ENCODE measurements around the gene RHBG.

Gene RHBG

DNA sequence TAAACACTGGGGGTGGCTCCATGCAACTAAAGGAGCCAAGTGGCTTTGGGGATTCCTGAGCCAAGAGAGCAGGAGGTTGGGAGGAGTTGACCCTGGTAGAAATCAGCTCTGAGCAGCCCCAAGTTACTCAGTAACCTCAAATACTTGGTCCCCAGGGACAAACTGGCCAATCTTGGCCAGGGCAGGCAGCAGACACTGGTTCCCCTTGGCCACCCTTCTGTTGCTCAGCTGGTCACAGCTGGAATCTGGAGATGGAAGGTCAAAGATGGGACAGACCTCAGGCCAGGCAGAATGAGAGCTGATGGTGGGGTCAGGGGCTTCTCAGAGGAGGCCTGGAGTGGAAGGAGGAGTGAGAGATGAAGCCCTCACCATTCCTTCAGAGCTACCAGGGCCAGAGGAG lies 3.3 kb upstream of the RHBG start:
- TF ChIP-seq ZFP3 (CRISPR knock-in tag; IDR thresholded peaks at IDR 0.05) (no peak), OSR1 (CRISPR knock-in tag; IDR thresholded peaks at IDR 0.05) (no peak), RARB (CRISPR knock-in tag; IDR thresholded peaks at IDR 0.05) (no peak), ZNF70 (CRISPR knock-in tag; IDR thresholded peaks at IDR 0.05) (no peak), ISL1 (CRISPR knock-in tag; IDR thresholded peaks at IDR 0.05) (no peak), TSHZ2 (CRISPR knock-in tag; IDR thresholded peaks at IDR 0.05) (no peak), ZNF565 (CRISPR knock-in tag; conservative IDR thresholded peaks at IDR 0.05; ENCODE audit: low read depth) (no peak), GLIS3 (CRISPR knock-in tag; IDR thresholded peaks at IDR 0.05) (no peak), CSRNP3 (CRISPR knock-in tag; IDR thresholded peaks at IDR 0.05) (no peak), ARNTL (CRISPR knock-in tag; IDR thresholded peaks at IDR 0.05; ENCODE audit: borderline replicate concordance, low read depth) (no peak), SNAI2 (CRISPR knock-in tag; IDR thresholded peaks at IDR 0.05) (no peak), ESRRG (CRISPR knock-in tag; IDR thresholded peaks at IDR 0.05) (no peak), ZC3H10 (CRISPR knock-in tag; IDR thresholded peaks at IDR 0.05) (no peak), CSDC2 (CRISPR knock-in tag; IDR thresholded peaks at IDR 0.05) (no peak), ZNF8 (CRISPR knock-in tag; IDR thresholded peaks at IDR 0.05) (no peak), TCF4 (CRISPR knock-in tag; IDR thresholded peaks at IDR 0.05; ENCODE audit: borderline replicate concordance) (no peak), BACH2 (CRISPR knock-in tag; IDR thresholded peaks at IDR 0.05; ENCODE audit: borderline replicate concordance) (no peak)
- TF ChIP-seq, protein P1, sequence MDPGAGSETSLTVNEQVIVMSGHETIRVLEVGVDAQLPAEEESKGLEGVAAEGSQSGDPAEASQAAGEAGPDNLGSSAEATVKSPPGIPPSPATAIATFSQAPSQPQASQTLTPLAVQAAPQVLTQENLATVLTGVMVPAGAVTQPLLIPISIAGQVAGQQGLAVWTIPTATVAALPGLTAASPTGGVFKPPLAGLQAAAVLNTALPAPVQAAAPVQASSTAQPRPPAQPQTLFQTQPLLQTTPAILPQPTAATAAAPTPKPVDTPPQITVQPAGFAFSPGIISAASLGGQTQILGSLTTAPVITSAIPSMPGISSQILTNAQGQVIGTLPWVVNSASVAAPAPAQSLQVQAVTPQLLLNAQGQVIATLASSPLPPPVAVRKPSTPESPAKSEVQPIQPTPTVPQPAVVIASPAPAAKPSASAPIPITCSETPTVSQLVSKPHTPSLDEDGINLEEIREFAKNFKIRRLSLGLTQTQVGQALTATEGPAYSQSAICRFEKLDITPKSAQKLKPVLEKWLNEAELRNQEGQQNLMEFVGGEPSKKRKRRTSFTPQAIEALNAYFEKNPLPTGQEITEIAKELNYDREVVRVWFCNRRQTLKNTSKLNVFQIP (CRISPR knock-in tag; IDR thresholded peaks at IDR 0.05; ENCODE audit: borderline replicate concordance, low read depth): no peak
- TF ChIP-seq, protein P2, sequence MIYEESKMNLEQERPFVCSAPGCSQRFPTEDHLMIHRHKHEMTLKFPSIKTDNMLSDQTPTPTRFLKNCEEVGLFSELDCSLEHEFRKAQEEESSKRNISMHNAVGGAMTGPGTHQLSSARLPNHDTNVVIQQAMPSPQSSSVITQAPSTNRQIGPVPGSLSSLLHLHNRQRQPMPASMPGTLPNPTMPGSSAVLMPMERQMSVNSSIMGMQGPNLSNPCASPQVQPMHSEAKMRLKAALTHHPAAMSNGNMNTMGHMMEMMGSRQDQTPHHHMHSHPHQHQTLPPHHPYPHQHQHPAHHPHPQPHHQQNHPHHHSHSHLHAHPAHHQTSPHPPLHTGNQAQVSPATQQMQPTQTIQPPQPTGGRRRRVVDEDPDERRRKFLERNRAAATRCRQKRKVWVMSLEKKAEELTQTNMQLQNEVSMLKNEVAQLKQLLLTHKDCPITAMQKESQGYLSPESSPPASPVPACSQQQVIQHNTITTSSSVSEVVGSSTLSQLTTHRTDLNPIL (CRISPR knock-in tag; IDR thresholded peaks at IDR 0.05; ENCODE audit: low read depth): no peak
- no peak for ATAC-seq

GRCh38 chr1:156366378-156367166 lies 2.4 kb upstream of the RHBG start:
- ATAC-seq: no peak
- TF ChIP-seq SNAI2 (CRISPR knock-in tag; IDR thresholded peaks at IDR 0.05) (no peak), ZNF8 (CRISPR knock-in tag; IDR thresholded peaks at IDR 0.05) (no peak), ARNTL (CRISPR knock-in tag; IDR thresholded peaks at IDR 0.05; ENCODE audit: borderline replicate concordance, low read depth) (no peak), ISL1 (CRISPR knock-in tag; IDR thresholded peaks at IDR 0.05) (no peak), PATZ1 (CRISPR knock-in tag; IDR thresholded peaks at IDR 0.05; ENCODE audit: borderline replicate concordance) (no peak), ZNF70 (CRISPR knock-in tag; IDR thresholded peaks at IDR 0.05) (no peak), RARB (CRISPR knock-in tag; IDR thresholded peaks at IDR 0.05) (no peak), ZFP3 (CRISPR knock-in tag; IDR thresholded peaks at IDR 0.05) (no peak), ZFP30 (CRISPR knock-in tag; IDR thresholded peaks at IDR 0.05) (no peak), TOX (CRISPR knock-in tag; IDR thresholded peaks at IDR 0.05; ENCODE audit: borderline replicate concordance) (no peak), TSHZ2 (CRISPR knock-in tag; IDR thresholded peaks at IDR 0.05) (no peak), PPARA (CRISPR knock-in tag; IDR thresholded peaks at IDR 0.05; ENCODE audit: borderline replicate concordance) (no peak), ZC3H10 (CRISPR knock-in tag; IDR thresholded peaks at IDR 0.05) (no peak), BACH2 (CRISPR knock-in tag; IDR thresholded peaks at IDR 0.05; ENCODE audit: borderline replicate concordance) (no peak), GLIS3 (CRISPR knock-in tag; IDR thresholded peaks at IDR 0.05) (no peak), CSRNP3 (CRISPR knock-in tag; IDR thresholded peaks at IDR 0.05) (no peak), OSR1 (CRISPR knock-in tag; IDR thresholded peaks at IDR 0.05) (no peak), ESRRG (CRISPR knock-in tag; IDR thresholded peaks at IDR 0.05) (no peak)

Data from SK-N-SH treated with all-trans-retinoic acid at 6 μM for 48 hours (cell line).